Measurements from ENCODE around the gene NDC1.

- no peak for TF ChIP-seq POLR2A (IDR thresholded peaks at IDR 0.05)
- TF ChIP-seq CTCF (IDR thresholded peaks at IDR 0.05): peak; percentile 22 to 67 (median 42)
- no peak for TF ChIP-seq POLR2AphosphoS5 (IDR thresholded peaks at IDR 0.05)
- no peak for TF ChIP-seq EP300 (IDR thresholded peaks at IDR 0.05)
These were observed 22.9 kb upstream of the NDC1 start for GRCh38 chr1:53860967-53861411.

All from sigmoid colon (tissue), 4 donors.